C4-2B (cell line): Measurements from ENCODE around the gene TBK1.

ENCODE experiments used
- H3K27ac ChIP-seq: fragments of 450-650 bp; 2 replicates; pipeline ENCODE4 v1.5.1; 2017
- ZFX ChIP-seq: fragments of 450-650 bp; IDR thresholded peaks from 2 replicates; pipeline ENCODE4 v1.6.1; 2017
- TF ChIP-seq, protein P1 (sequence below): fragments of 450-650 bp; conservative IDR thresholded peaks from 2 replicates; pipeline ENCODE4 v1.5.1; 2017; ENCODE audit warnings: mild to moderate bottlenecking

Gene TBK1

DNA sequence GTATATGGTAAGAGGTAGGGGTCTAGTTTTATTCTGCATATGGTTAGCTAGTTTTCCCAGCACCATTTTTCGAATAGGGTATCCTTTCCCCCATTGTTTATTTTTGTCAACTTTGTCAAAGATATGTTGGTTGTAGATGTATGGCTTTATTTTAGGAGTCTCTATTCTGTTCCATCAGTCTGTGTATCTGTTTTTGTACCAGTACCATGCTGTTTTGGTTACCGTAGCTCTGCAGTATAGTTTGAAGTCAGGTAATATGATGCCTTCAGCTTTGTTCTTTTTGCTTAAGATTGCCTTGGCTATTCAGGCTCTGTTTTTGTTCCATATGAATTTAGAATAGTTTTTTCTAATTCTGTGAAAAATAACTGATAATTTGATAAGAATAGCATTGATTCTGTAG, 24.9 kb downstream of the TBK1 start:
- no peak overlapping the region for H3K27ac ChIP-seq
- no peak for TF ChIP-seq ZFX
- TF ChIP-seq, protein P1, sequence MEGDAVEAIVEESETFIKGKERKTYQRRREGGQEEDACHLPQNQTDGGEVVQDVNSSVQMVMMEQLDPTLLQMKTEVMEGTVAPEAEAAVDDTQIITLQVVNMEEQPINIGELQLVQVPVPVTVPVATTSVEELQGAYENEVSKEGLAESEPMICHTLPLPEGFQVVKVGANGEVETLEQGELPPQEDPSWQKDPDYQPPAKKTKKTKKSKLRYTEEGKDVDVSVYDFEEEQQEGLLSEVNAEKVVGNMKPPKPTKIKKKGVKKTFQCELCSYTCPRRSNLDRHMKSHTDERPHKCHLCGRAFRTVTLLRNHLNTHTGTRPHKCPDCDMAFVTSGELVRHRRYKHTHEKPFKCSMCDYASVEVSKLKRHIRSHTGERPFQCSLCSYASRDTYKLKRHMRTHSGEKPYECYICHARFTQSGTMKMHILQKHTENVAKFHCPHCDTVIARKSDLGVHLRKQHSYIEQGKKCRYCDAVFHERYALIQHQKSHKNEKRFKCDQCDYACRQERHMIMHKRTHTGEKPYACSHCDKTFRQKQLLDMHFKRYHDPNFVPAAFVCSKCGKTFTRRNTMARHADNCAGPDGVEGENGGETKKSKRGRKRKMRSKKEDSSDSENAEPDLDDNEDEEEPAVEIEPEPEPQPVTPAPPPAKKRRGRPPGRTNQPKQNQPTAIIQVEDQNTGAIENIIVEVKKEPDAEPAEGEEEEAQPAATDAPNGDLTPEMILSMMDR: no peak

DNA sequence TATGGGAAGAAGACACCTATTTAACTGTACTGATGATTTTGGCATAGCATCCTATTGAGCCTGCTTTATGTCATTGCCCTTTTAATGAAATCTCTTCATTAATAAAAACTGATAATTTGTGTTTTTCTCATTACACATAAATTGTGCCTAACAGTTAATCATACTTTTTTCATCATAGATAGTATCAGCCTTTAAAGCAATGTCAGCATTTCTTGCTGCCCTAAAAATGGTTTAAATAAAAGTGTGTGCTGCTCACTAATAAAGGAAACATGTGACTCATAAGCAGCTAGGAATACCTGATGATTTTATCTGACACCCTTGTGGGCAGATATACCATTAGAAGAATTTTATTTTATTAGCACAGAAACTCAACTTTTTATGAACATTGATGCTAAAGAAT, 26.7 kb downstream of the TBK1 start:
- H3K27ac ChIP-seq: no peak overlapping the region
- no peak for TF ChIP-seq ZFX
- TF ChIP-seq, protein P1: no peak

DNA sequence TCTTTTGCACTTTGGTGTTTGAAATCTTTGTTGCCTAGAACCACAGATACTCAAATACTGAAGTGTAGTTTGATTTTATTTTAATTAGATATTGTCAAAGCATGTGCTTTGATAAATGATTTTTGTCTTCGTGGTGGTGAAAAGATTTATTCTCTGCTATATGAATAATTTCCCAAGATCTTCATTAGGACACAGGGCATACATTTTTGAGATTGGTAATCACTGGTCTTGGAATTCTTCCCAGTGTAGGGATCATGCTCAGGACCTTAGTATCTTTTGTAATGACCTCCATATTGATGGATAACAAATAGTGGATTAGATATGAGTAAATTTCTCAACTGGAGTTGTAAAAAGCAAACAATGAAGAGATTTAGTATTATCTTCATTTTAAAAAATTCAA, 28.2 kb downstream of the TBK1 start:
- TF ChIP-seq ZFX: no peak
- TF ChIP-seq, protein P1: no peak
- no peak overlapping the region for H3K27ac ChIP-seq

DNA sequence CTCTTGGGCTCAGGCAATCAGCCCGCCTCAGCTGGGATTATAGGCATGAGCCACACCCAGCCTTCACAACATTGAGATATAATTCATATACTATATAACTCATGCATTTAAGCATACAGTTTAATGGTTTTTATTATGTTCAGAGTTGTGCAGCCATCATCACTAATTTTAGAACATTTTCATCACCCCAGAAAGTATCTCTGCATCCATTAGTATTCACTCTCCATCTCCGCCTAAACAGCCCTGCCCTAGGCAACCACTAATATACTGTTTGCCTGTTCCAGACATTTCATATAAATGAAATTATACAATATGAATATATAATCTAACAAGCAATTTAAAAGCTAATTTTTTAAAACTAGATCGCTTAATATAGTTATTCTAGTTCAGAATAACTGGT, 34.7 kb downstream of the TBK1 start:
- no peak for TF ChIP-seq ZFX
- TF ChIP-seq, protein P1: no peak

GRCh38 chr12:64491718-64492117, 39.8 kb downstream of the TBK1 start:
- no peak overlapping the region for H3K27ac ChIP-seq
- TF ChIP-seq, protein P1: no peak
- TF ChIP-seq ZFX: no peak

More for the DNA sequence above, 34.7 kb downstream of the TBK1 start:
- no peak overlapping the region for H3K27ac ChIP-seq

DNA sequence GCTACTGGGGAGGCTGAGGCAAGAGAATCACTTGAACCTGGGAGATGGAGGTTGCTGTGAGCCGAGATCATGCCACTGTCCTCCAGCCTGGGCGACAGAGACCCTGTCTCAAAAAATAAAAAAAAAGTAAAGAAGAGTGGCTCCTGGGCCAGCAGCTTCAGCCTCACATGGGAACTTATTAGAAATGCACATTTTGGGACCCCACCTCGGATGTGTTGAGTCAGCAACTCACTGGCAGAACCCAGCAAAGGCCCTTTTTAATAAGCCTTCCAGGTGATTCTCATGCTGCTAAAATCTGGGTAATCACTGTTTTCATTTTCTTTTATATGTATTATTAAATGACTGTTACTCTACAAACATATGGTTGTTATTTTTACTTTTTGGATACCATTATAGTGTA, 41.6 kb downstream of the TBK1 start:
- H3K27ac ChIP-seq: no peak overlapping the region
- TF ChIP-seq, protein P1: no peak
- no peak for TF ChIP-seq ZFX

- TF ChIP-seq, protein P1: no peak
- no peak for TF ChIP-seq ZFX
- no peak overlapping the region for H3K27ac ChIP-seq
Measured at GRCh38 chr12:64494998-64495729, 43.2 kb downstream of the TBK1 start.
